GM18520 (cell line): ENCODE measurements around the gene RPS6KA4.

Experiments
- ATAC-seq: cut with Tn5 transposase; IDR thresholded peaks from one replicate; pipeline ENCODE4 v1.9.1; 2021; ENCODE audit not compliant: unreplicated experiment

RPS6KA4 gene

GRCh38 chr11:64384028-64384737 lies 25.2 kb downstream of the RPS6KA4 start:
- no peak for ATAC-seq

DNA sequence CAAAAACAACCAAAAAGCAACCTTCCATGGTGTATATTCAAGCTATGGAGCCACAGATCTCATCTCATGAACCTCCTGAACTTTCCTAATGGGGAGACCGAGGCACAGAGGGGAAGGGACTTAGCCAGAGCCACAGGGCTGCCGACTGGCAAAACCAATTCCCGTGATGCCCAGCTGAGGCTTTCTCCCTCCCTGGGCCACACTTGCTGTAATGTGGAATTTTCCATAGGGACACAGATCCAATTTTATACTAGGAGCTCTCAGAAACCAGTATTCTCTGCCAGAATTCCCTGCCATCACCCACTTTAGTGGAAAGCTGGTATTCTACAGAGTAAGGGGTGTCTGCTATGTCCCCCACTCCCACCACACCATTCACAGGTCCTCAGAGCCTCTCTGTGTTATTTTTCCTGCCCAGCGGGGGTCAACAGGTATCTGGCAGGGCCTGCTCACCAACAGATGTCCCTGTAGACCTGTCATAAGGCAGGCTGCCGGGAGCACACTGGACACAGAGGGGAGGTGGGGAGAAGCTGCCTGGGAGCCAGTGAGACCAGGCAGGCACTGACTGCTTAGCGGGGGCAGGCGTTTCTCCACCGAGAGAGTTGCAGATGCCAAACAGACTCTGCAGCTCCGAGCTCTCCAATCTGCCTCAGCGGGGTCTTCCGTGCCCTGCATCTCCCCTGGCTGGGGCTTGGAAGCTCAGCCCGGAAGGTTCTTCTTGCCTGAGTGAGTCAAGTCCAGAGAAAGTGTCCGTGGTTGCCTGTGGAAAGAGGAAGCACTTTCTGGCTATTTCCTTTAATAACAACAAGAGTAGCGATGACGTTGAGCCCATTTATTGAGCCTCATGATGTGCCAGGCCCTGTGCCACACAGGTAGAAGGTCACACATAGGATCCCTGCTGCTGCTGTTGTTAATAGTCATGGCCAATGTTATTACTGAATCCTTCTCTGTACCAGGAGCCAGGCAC lies 26.3 kb downstream of the RPS6KA4 start:
- ATAC-seq, result no peak

- ATAC-seq, result no peak
Observed at GRCh38 chr11:64385945-64386704, 27.2 kb downstream of the RPS6KA4 start.

- ATAC-seq, result no peak
Observed at GRCh38 chr11:64387916-64388315, 29.0 kb downstream of the RPS6KA4 start.

DNA sequence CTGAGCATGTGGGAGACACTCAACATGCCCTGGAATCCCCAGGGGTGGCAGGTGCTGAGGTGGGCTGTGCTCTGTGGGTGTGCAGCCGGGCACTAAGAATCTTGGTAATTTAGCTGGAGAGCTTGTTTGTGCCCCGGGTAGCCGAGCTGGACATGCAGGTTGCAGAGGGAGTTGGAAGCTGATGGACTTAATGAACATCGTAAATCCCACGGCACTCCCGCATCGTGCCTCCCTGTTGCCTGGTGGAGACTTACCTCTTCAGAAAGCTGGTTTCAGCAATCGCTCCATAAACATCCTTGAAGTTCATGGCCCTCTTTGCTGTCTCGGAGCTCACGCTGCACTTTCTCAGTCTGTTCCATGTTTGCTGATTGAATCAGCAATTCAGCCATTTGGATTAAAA lies 29.9 kb downstream of the RPS6KA4 start:
- ATAC-seq, result no peak

GRCh38 chr11:64389851-64390250 lies 30.9 kb downstream of the RPS6KA4 start:
- no peak for ATAC-seq

DNA sequence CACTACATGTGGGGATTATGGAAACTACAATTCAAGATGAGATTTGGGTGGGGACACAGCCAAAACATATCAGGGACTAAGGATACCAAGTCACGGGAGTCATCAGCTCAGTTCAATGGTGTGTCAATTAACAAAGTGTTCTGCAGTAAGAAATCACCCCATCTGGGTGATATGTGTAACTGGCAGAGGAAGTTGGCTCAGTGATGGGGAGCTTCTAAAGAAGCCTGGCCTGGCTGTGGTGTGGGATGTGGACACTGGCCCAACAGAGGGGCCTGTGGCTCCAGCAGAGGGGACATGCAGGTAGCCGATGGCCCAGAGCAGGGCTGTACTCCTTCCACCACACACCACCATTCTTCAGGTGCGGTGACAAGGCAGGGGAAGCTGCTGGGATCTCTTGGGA lies 31.6 kb downstream of the RPS6KA4 start:
- no peak for ATAC-seq

DNA sequence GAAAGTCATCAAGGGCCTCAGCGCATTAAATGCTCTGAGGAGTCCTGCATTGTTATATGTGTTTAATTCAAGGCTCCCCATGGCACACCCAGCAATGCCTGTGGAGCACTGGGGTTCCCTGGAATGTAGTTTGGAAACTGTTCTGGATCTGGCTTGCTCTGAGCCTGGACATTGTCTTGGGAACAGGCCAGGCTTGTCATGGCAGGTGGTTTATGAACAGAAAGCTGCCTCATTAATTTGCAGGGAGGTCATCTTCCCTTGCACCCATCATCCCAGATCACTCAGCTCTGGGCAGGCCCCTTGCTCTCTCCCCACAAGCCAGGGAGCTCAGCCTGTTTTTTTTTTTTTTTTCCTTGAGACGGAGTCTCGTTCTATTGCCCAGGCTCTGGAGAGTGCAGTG lies 32.9 kb downstream of the RPS6KA4 start:
- ATAC-seq, result no peak

GRCh38 chr11:64395545-64396078 lies 36.6 kb downstream of the RPS6KA4 start:
- ATAC-seq, result no peak

- ATAC-seq, result no peak
Observed at GRCh38 chr11:64396079-64396591, 37.2 kb downstream of the RPS6KA4 start.

- no peak for ATAC-seq
Observed at GRCh38 chr11:64400102-64400501, 41.1 kb downstream of the RPS6KA4 start.

GRCh38 chr11:64400667-64401066 lies 41.7 kb downstream of the RPS6KA4 start:
- ATAC-seq, result no peak

DNA sequence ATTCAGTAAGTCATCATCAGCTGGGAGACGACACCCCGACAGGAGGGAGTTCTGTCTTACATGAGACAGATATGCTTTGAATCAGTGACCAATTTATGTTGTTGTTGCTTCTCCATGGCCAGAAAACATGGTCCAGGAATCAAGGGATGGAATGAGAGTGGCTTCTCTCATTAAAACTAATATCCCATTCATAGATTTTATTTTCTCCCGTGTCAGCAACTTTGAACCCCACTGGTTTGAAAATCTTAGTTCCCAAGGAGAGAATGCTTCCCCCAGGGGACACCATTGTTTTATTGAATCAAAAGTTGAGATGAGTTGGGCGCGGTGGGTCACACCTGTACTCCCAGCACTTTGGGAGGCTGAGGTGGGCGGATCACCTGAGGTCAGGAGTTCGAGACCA lies 42.8 kb downstream of the RPS6KA4 start:
- ATAC-seq, result no peak

DNA sequence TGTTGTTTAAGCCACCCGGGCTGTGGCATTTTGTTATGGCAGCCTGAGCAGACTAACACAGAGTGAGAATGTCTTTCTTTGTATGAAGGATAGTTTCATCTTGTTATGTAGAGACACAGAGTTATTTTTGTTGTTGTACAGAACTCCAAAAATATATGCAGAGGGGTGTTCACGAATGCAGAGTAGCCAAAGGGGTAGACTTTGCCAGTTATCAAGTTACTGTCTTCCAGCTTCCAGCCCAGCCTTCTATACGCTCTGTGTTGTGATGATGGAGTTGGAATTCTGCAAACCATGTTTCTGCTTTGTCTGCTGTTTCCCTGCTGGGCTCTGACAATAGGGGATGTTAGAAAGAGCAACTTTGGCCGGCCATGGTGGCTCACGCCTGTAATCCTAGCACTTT lies 44.1 kb downstream of the RPS6KA4 start:
- no peak for ATAC-seq

GRCh38 chr11:64406221-64406946 lies 47.4 kb downstream of the RPS6KA4 start:
- ATAC-seq, result no peak

DNA sequence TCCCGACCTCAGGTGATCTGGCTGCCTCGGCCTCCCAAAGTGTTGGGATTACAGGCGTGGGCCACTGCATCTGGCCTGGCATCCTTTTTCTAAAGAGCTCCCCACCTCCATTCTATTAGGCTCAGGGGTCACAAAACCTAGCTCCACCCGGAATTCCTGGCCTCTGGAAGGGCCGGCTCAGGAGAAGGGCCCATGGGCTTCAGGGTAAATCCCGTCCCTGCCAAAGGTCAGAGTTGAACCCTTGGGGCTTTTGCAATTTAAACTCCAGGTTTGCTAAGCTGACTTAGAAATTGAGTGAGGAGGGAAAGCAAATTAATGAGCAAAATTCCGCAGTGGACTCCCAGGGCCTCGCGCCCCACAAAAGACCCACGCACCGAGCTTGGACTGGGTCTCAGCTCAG lies 48.3 kb downstream of the RPS6KA4 start:
- no peak for ATAC-seq

GRCh38 chr11:64407630-64408029 lies 48.7 kb downstream of the RPS6KA4 start:
- ATAC-seq, result no peak

- no peak for ATAC-seq
Observed at GRCh38 chr11:64409278-64409677, 50.3 kb downstream of the RPS6KA4 start.

DNA sequence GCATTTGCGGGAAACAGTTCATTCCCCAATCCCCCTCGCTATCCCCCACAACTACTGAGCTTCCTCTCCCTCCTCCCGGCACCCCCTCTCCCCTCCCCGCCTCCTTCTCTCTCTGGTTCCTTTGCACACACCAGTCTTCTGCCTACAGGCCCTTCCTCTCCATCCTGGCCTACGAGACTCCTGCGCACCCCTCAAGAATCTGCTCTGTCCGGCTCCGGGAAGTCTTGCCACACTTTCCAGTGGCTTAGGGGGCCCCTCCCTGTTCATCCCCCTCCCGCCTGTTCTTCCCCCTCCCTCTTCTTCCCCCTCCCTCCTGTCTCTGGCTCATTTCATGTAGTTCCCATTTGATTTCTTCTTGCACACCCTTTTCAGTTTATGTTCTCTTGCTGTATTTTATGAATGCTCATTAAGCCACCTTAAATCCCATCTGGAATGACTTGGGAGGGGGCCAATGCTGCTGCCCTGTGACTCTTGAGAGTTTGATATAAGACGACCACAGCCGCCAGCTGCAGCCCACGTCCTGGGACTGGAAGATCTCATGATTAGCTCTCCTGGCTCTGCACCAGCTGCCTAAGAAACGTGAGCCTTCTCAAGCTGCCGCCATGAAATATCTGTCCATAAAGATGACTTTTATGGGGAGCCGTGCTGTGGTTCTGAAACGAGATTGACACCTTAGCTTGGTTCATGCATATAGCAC lies 50.9 kb downstream of the RPS6KA4 start:
- ATAC-seq, result no peak

GRCh38 chr11:64410404-64410734 lies 51.4 kb downstream of the RPS6KA4 start:
- no peak for ATAC-seq
